NCI-H2227 (cell line): Measurements from ENCODE around the gene BMP10.

Experiments
- DNase-seq: peaks from one replicate; lab custom pipeline; 2025; ENCODE audit not compliant: unreplicated experiment; lab: John Stamatoyannopoulos, UW

The BMP10 gene

GRCh38 chr2:68824831-68825230, 46.4 kb downstream of the BMP10 start:
- no peak for DNase-seq

GRCh38 chr2:68822207-68822872, 48.9 kb downstream of the BMP10 start:
- DNase-seq: no peak

- no peak for DNase-seq
These were observed 51.6 kb downstream of the BMP10 start for GRCh38 chr2:68819556-68819955.

- DNase-seq: no peak
These were observed 53.9 kb downstream of the BMP10 start for GRCh38 chr2:68817306-68817705.
